SKM-1 (cell line): ENCODE results near the gene NFIA.

Source experiments
- DNase-seq: peaks from one replicate; lab custom pipeline; 2025; ENCODE audit not compliant: unreplicated experiment; lab: John Stamatoyannopoulos, UW

Gene NFIA

DNA sequence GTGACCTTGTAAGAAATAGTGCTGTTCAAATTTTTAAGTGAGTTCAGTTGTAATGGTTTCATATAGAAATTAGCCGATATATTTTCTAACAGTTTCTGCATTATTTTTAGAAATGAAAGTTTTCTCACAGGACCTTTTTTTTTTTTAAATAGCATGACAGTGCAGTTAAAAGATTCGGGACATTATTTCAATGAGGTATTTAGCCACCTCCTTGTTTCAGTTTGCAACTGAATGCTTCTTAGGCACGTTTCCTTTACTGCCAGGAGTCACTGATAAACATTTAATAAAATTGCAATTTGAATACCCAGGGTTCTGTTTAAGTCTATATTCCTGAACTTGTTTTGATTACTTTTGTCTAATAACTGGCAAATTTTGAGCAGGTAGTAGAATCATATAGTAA lies 337.9 kb downstream of the NFIA start:
- DNase-seq: no peak

DNA sequence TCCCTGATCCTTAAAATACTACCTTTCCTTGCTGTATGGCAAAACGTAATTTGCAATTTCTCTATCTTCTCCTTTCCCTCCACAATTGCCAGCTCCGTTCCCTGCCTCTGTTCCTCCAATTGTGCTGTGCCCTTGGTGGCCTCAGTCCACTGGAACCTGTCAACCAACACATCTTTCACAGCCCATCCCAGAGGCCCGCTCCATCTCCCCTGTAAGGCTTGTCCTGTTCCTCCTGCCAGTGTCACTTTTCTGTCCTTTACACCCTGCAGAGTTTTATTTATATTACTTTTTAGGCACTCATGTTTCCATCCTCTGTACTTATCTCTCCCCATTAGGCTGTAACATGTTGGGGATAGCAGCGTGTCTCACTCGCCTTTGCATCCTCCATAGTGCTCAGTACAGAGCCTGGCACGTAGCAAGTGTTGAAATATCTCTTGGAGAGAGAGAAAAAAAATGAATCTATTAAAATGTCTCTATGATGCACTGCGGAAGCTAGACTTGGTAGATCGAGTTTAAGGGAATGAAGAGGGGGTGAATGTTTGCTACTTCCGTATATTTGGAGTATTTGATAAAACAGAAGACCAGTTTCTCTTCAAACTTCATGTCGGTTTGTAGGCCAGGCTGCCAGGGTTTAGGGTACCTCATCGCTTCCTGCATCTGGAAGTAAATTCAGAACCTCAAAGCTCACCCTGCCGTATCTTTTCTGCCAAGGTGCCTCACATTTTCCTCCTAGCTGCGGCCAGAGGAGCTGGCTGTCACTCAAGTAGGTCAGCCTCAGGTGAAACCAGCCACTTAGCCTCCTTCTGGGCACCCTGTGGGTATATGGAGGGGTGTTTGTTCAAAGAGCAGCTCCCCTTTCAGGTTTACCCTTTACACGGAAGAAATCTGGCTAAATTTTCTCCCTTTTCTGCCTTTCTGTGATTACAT lies 338.8 kb downstream of the NFIA start:
- no peak for DNase-seq

DNA sequence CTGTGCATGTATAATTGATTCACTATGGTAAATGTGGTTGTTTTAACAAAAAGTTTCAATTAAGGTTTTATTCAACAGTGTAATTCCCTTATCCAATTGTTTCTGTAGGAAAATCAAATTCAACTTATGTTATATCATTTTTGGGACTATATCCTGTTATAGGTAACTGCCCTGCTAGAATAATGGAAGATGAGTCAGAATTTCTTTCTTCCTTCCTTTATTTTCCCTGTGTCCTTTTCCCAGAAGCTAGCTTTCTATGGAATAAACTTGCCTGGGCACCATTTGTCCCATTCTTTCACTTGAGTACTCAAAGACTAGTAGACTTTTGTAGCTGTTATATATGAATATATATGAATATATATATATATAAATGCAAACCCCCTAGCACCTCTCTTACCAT lies 341.3 kb downstream of the NFIA start:
- DNase-seq: no peak

DNA sequence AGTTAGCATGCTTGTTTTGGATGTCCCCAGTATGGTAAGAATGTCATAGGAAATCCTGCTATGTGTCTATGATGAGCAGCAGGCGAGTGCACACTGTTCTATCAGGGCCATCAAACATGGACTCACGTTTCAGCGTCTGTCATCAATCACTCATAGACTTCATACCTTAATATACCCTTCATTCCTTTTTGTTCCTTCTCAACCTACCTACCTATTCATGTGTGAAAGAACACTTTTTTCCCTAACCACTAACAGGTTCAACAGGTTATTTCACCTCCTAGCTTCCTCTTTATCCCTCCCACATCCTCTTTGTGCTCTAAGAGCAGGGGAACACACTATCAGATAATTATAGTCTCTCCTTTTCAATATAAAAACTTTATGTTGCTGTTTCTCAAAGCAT lies 342.0 kb downstream of the NFIA start:
- DNase-seq: no peak

DNA sequence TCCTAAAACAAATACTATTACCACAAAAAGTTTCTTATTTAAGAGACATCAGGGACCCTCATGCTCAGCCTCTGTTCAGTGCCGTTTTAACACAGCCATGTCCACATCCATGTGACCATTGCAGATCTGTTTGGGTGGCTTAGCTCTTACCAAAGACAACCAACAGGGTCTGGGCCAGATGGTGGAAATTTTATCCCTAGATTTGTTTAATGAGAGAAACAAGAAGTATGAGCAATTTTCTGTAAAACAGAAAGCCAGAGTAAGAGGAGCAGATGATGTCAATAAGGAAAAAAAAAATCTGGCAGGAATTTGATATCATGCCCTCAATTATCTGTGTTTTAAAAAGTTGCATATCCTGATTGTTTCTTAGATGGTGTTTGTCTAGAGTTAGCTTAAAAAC lies 342.7 kb downstream of the NFIA start:
- no peak for DNase-seq

DNA sequence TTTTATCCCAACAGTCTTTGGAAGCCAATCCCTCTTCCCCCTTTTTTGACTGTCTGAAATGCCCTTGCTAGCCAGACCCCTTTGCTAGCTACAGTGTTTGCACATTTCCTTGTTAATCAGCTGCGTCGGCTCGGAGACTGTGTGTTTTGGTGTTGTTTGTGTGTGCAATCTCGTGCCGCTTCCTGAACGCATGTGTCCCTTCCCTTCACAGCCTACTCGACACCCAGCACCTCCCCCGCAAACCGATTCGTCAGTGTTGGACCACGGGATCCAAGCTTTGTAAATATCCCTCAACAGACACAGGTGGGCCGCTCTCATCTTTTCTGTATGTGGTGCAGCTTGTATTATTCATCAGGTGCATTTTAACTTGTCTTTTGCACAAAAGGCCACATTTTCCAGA lies 343.9 kb downstream of the NFIA start:
- no peak for DNase-seq

DNA sequence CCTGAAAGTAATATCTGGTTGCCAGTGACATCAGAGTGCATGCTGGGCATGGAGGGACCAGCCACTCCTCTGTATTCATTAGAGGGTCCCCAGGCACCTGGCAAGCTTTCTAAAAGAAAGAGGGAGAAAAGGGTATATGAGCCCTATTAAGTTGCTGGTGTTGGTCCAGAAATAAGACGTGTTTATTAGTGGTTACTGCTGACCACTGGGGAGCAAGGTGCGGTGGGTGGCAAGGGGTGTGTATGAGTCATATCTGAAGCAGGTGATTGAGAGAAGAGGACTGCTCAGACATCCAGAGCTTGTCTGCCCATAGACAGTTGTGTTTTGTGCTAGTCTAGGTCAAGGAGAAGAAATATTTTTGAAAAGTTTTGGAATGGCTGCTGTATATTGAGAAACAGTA lies 344.5 kb downstream of the NFIA start:
- no peak for DNase-seq

DNA sequence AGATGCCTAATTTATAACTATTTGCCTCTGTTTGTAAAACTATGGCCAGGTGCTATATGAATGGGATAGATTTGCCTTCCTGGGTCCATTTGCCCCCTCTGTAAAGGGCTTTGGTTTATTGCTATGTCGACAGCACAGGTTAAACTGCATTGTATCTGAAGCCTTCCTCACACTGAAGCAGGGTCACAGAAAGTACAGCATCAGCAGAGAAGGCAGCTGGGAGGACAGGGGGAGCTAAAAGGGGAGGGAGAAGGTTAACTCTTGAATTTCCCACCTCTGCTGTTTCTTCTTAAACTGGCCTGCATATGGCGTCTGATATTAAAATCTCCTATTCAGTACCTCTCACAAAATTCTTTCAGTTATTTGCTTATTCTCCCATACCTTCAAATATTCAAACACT lies 345.1 kb downstream of the NFIA start:
- DNase-seq: no peak

DNA sequence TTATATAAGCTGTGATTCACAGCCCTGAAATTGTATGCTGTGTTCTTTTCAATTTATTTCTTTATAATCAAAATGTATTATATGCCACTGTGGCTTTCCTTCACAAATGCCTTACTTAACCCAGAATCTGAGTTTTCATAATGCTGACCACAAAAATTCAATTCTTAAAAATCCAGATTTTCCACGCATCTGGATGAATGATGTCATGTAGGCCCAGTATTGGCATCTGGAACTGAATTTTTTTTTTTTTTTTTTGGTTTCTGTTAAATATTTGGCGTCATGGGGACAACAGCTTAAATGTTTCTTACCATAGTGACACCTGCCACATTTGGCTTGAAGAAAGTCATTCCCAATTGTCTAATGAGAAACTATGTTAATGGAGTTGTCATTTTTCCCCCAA lies 345.8 kb downstream of the NFIA start:
- DNase-seq: no peak

DNA sequence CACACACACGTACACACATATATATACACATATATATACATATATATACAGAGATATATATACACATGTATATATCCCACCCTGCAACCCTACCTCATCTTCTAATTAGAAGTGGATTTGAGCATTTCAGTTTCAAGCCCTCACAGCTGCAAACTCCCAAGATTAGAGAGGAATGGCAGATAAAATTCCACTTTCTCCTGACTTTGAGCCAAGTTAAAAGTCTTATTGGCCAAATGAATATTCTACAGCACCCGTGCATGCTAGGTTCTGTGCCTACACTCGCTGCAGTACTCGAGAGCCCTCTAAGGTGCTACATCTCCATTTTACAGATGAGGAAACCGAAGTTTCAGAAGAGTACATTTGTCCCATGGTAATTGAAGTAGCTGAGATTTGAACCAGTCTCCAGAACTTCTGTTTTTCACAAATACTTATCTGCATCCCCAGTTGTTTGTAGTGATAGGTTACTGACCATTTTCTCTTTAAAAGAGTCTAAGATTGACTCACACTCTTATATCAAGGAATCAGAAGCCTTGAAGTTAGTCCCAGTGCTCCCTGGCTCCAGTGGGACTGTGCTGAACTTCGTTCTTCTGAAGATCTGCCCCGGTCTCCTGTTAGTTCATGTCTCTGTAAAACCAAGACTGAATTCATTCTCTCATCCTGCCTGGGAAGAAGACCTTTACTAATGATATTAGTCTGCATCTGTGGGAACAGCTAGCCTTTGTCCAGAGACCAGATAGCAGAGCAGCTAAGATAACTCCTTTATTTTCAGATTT lies 350.4 kb downstream of the NFIA start:
- DNase-seq: no peak

DNA sequence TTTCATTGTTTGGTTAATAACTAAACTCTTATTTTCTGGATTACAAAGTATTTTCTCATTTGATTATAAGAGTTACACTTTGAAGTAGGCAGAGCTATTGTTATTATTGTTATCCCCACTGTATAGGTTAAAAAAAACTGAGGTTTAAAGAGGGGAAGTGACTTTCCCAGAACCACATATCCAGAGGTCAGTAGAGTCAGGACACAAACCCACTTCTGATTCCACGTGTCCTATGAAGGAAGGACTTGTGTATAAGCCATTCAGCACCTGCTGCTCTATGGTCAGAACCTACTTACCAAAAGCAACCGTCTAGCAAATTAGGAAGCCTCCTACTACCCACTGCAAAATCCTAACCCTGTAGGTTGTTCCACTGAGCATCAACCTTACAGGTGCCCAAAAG lies 351.3 kb downstream of the NFIA start:
- DNase-seq: no peak

DNA sequence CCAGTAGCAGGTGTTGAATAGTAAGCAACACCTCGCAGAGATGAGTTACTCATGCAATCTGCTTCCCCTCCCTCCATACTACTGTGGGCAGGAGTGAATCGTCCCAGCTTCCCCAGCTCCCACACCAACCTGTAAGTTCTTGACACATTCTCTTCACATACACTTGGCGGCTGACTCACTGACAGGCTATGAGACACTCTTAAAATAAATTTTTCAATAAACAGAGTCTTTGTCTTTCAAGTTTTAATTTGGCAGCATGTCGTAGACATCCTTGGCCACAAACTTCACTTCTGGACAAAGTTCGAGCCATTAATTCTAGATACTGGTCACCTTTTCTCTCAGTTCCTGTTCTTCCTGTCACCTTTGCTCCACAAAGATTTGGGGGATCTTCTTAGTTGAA lies 351.9 kb downstream of the NFIA start:
- DNase-seq: no peak

DNA sequence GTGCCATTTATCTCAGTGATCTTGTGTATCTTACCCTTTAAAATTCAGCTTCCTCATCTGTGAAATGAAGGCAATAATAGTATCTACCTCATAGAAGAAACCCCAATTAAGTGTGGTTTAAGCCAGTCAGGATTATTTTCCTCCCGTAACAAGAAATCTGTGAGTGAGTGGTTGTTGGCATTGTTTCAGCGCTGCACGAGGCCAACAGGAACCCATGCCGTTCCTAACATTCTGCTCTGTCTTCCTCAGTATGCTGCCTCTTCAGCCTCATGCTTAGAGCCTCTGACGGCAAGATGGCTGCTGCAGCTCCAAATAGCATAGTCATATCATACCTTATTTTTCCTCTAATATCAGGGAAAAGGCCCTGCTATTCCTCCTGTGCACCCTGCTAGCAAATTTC lies 352.9 kb downstream of the NFIA start:
- no peak for DNase-seq

DNA sequence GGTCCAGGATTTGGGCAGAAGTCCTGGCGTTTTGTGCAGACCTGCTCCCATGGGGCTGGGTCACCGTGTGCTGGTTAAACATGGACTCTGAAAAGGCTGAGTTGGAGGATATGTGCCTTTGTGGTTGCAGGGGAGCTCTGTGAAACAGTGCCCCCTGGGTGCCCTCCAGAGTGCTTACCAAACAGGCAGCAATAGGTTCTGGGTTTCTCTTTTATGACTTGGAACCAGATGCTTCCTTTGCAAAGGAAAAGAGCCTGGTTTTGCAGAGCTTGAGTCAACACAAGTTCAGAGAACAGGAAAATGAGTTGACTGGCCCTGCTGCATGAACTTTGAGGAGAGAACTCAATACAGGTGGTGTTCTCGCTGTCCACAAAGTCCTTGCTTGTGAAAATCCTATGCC lies 353.7 kb downstream of the NFIA start:
- no peak for DNase-seq

DNA sequence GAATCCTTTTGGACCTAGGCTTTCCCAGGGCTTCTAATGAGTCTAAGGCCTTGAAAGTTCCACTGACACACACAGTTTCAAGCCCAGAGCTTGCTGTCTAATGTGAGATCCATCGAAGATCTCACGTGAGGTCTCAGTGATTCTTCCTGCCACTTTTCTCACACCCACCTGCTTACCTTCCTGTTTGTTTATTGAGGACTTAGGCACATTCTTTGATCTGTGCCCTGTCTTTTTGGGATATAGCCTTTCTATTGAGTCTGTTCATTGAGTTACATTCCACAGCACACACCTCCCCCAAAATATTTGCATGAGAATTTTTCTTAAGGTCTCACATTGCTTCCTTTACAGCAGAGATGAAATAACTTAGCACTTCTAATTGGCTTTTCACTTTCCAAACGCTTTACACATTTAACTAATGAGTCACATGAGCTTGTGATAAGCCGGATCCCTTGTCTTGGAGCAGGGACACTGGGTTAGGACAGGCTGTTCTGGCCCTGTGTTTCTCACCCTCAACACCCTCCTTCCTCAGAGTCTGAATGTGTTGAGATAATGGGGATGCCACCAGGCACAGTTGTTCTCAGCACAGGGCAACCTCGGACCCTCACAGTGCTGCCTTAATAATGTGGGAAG lies 354.2 kb downstream of the NFIA start:
- no peak for DNase-seq

DNA sequence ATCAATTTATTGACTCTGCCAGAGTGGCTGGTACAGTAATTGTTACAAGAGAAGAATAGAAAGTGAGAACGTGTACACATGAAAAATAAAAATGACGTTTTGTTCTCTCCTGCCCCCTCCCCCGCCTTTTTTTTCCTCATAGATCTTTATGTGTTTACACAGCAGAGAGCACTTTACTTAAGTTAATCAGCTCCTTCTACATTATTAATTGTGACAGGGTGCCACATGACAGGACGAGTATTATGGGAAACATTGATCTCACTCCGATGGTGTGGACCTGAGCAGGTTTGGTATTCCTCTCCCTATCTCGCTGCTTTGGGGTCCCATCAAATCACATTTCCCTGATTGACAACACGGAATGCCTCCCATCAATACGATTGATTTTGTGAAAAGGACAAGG lies 356.9 kb downstream of the NFIA start:
- no peak for DNase-seq

DNA sequence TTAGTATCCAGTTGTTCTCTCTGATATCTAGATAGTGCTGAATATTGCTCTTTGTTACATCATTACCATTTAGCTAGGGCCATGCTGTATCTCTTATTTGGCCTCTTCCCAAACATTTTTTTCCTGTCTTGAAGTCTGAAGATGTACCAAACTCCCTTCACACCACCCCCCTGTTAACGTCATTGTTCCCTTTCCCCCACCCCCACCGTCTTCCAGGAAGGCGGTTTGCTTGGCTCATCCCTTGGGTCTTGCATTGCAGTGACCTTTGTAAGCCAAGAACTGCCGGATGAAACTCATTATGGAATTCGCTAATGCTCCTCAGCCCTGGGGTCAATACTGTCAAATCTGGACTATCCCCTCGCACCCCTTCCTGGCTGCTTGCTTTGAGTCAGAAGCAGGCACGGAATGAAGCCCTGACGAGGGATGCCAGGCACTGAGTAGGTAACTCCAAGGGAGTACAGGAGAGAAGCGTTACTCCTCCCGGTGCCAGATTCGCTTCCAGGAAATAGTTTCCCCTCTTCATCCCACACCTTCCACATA lies 359.4 kb downstream of the NFIA start:
- no peak for DNase-seq

DNA sequence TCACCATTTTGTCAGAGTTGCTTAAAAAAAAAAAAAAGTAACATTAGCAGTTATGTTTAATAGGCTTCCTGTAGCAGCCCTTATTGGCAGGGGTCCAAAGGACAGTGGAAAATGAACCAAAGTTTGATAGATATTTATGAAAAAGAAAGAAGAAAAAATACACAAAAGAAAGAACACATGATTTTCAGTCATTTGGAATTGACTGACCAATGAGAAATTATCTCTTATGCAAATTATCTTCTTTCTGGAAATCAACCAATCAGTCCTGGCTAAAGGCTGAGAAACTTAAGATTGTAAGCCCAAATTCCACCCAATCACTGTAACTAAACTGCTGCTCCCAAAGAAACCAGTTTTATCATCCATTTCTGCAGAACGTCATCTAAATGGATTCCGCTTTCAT lies 360.2 kb downstream of the NFIA start:
- DNase-seq: no peak

DNA sequence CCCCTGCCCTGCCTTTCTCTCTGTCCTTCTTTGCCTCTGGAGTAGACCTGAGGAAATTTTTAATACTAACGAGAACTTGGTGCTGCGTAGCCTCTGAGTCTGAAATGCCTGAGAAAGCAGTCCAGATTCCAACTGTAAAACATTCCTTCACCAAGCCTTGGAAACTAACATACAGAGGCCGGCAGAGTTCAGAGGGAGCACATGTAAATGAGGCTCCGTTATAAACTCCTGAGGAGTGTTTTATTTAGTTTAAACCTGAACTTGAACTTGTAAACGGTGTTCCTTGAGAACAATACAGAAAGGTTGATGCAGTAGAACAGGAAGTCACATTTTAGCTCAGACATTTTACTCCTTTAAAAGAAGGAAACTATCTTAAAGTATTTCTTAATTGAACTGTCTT lies 361.9 kb downstream of the NFIA start:
- no peak for DNase-seq

DNA sequence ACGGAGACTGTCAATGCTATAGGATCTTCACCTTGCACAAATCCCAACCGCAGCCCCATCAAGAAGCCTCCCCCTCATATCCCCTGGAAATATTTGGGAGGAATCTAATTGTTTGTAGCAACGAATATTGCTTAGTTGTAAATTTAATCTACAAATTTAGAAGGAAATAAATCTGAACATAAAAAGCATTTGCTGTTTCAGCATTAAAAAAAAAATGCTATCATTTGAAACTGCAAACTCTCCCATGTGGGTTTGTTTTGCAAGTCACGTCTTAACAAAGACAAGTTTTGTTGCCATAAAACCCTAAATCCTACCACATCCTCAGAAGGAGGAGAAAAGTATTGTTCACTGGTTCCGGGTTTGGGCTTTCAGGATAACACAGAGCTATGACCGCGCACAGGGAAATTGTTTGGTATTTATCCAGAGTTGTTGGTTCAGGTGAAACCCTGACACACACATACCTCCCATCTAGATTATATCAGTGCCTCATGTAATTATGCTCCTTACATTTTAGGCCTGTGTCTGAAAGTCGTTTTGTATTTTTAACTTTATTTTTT lies 363.0 kb downstream of the NFIA start:
- DNase-seq: no peak

DNA sequence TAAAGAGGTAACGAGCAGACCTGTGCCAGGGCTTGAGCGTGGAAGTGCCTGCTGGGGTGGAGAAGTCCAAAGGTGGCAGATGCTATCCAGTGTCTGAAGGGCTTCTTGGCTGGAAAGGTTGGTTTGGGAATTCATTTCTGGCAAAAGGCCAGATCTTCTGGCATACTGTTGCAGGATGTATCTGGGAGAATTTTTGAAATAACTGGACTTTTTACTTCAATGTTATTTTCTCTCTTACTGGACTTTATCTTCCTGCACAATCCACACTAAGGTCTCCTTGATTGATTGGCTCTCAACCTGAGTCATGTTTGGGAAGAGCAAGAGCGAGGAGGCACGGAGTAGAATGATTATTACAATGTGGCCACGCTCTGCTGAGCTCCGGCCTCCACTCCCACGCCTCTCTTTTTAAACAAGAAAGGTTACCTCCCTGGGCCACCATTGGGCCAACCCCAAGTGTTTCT lies 364.2 kb downstream of the NFIA start:
- DNase-seq: no peak
